Left ventricle myocardium inferior (tissue), 1 donor: Measurements from ENCODE around the gene SEC31A. TPM values are rescaled to one million over a fixed set of nuclear protein-coding genes. Genes with fewer than 3 reads are reported as not detected.

Experiments used
- DNase-seq: peaks from one replicate; pipeline ENCODE4 v3.0.0-alpha.2; 2020
- H3K27ac ChIP-seq: fragments of 200-600 bp; replicated peaks from 2 replicates; pipeline ENCODE4 v1.8.0; 2021
- H3K27me3 ChIP-seq: fragments of 200-600 bp; 2 replicates; pipeline ENCODE4 v1.8.0; 2021; ENCODE audit warnings: low read depth
- H3K36me3 ChIP-seq: fragments of 200-600 bp; 2 replicates; pipeline ENCODE4 v1.8.0; 2021
- H3K4me1 ChIP-seq: fragments of 200-600 bp; 2 replicates; pipeline ENCODE4 v1.8.0; 2021
- H3K4me3 ChIP-seq: fragments of 200-600 bp; 2 replicates; pipeline ENCODE4 v1.8.0; 2021; ENCODE audit warnings: mild to moderate bottlenecking, moderate library complexity
- H3K9me3 ChIP-seq: fragments of 200-600 bp; replicated peaks from 2 replicates; pipeline ENCODE4 v1.8.0; 2021
- CTCF ChIP-seq: fragments of 200-600 bp; IDR thresholded peaks from 2 replicates; pipeline ENCODE4 v1.8.0; 2021; ENCODE audit warnings: antibody characterized with exemption, mild to moderate bottlenecking, borderline replicate concordance
- intact Hi-C: fragments of 100-400 bp; cut with micrococcal nuclease; formaldehyde crosslinking; loops from one replicate; pipeline ENCODE4 v1.11.0; 2022
- total RNA-seq: library from RNA; stranded (reverse); fragmentation: NEBNext Ultra II Directional; extraction: Animal tissue kit (Norgen Biotek cat#: 25700); gene quantifications from one replicate; pipeline ENCODE4 v1.2.1, GENCODE V29; 2021
- donor health status: DM: no; HTN: yes; CAD: no; lungs with severe emphysema.

The SEC31A gene
- total RNA-seq, 1 donor from 2014 or later, result 115 TPM

GRCh38 chr4:82792912-82793649, 97.9 kb downstream of the SEC31A start:
- H3K4me3 ChIP-seq, result no peak overlapping the region
- no peaks in the 10 kb centered on the region for H3K9me3 ChIP-seq
- intact Hi-C loops, result no loop called here
- no peaks in the 10 kb centered on the region for H3K36me3 ChIP-seq
- H3K4me1 ChIP-seq, result peaks cover 23% of the 10 kb centered on the region
- no peak for TF ChIP-seq CTCF
- no peak overlapping the region for H3K27ac ChIP-seq
- no peak for DNase-seq
- H3K27me3 ChIP-seq, result peaks cover 17% of the 10 kb centered on the region

- intact Hi-C loops, result no loop called here
- Histone ChIP-seq H3K9me3 (no peaks in the 10 kb centered on the region), H3K4me1 (peaks cover 7% of the 10 kb centered on the region), H3K27me3 (peaks cover 18% of the 10 kb centered on the region), H3K27ac (no peak overlapping the region), H3K36me3 (no peaks in the 10 kb centered on the region), H3K4me3 (no peak overlapping the region)
- TF ChIP-seq CTCF, result no peak
- DNase-seq, result no peak
These were observed 99.8 kb downstream of the SEC31A start for GRCh38 chr4:82791179-82791578.

GRCh38 chr4:82790060-82790660, 100.8 kb downstream of the SEC31A start:
- Histone ChIP-seq H3K36me3 (no peaks in the 10 kb centered on the region), H3K9me3 (no peaks in the 10 kb centered on the region), H3K27me3 (peaks cover 19% of the 10 kb centered on the region), H3K27ac (no peak overlapping the region), H3K4me1 (peaks cover 17% of the 10 kb centered on the region), H3K4me3 (no peak overlapping the region)
- DNase-seq, result no peak
- TF ChIP-seq CTCF, result no peak
- intact Hi-C loops, result no loop called here

GRCh38 chr4:82789025-82789776, 101.8 kb downstream of the SEC31A start:
- Histone ChIP-seq H3K4me3 (no peak overlapping the region), H3K27me3 (peaks cover 19% of the 10 kb centered on the region), H3K4me1 (peaks cover 24% of the 10 kb centered on the region), H3K27ac (no peak overlapping the region), H3K9me3 (no peaks in the 10 kb centered on the region), H3K36me3 (no peaks in the 10 kb centered on the region)
- DNase-seq, result no peak
- TF ChIP-seq CTCF, result no peak
- intact Hi-C loops, result no loop called here

GRCh38 chr4:82787342-82787741, 103.6 kb downstream of the SEC31A start:
- H3K4me1 ChIP-seq, result peaks cover 24% of the 10 kb centered on the region
- DNase-seq, result no peak
- H3K36me3 ChIP-seq, result no peaks in the 10 kb centered on the region
- no peak for TF ChIP-seq CTCF
- intact Hi-C loops, result no loop called here
- no peaks in the 10 kb centered on the region for H3K9me3 ChIP-seq
- H3K27me3 ChIP-seq, result peaks cover 19% of the 10 kb centered on the region
- no peak overlapping the region for H3K4me3 ChIP-seq
- H3K27ac ChIP-seq, result no peak overlapping the region
